ENCODE data around the gene LSAMP.

Gene LSAMP

GRCh38 chr3:116035429-116035828 is 409.9 kb downstream of the LSAMP start:
- H3K4me3 ChIP-seq (ENCODE audit: low read length): no peak overlapping the region
- TF ChIP-seq CTCF (conservative IDR thresholded peaks at IDR 0.05; ENCODE audit: low read depth, low read length): no peak
- no peak for DNase-seq (ENCODE audit: low read depth)

- no peak for TF ChIP-seq CTCF (conservative IDR thresholded peaks at IDR 0.05; ENCODE audit: low read depth, low read length)
- DNase-seq (ENCODE audit: low read depth): peak; percentile 34
- H3K4me3 ChIP-seq (ENCODE audit: low read length): no peak overlapping the region
Measured at GRCh38 chr3:116034794-116035193, 410.5 kb downstream of the LSAMP start.

GRCh38 chr3:116034086-116034485 is 411.2 kb downstream of the LSAMP start:
- no peak for DNase-seq (ENCODE audit: low read depth)
- no peak overlapping the region for H3K4me3 ChIP-seq (ENCODE audit: low read length)
- TF ChIP-seq CTCF (conservative IDR thresholded peaks at IDR 0.05; ENCODE audit: low read depth, low read length): no peak

GRCh38 chr3:116033516-116033915 is 411.8 kb downstream of the LSAMP start:
- no peak for TF ChIP-seq CTCF (conservative IDR thresholded peaks at IDR 0.05; ENCODE audit: low read depth, low read length)
- DNase-seq (ENCODE audit: low read depth): no peak
- no peak overlapping the region for H3K4me3 ChIP-seq (ENCODE audit: low read length)

GRCh38 chr3:116032176-116032575 is 413.1 kb downstream of the LSAMP start:
- H3K4me3 ChIP-seq (ENCODE audit: low read length): no peak overlapping the region
- no peak for DNase-seq (ENCODE audit: low read depth)
- no peak for TF ChIP-seq CTCF (conservative IDR thresholded peaks at IDR 0.05; ENCODE audit: low read depth, low read length)

GRCh38 chr3:116030131-116030850 is 415.0 kb downstream of the LSAMP start:
- TF ChIP-seq CTCF (conservative IDR thresholded peaks at IDR 0.05; ENCODE audit: low read depth, low read length): no peak
- no peak overlapping the region for H3K4me3 ChIP-seq (ENCODE audit: low read length)
- DNase-seq (ENCODE audit: low read depth): no peak

- no peak for TF ChIP-seq CTCF (conservative IDR thresholded peaks at IDR 0.05; ENCODE audit: low read depth, low read length)
- no peak for DNase-seq (ENCODE audit: low read depth)
- H3K4me3 ChIP-seq (ENCODE audit: low read length): no peak overlapping the region
Measured at GRCh38 chr3:116029266-116029665, 416.0 kb downstream of the LSAMP start.

All from retinal pigment epithelial cell (primary cell).